Prostate gland (tissue), 2 donors: Measurements from ENCODE around the gene AURKA. TPM values are rescaled to one million over a fixed set of nuclear protein-coding genes. Genes with fewer than 3 reads are reported as not detected.

ENCODE experiments used
- DNase-seq: peaks from one replicate; pipeline ENCODE4 v3.0.0-alpha.2; 2019; ENCODE audit warnings: low spot score
- H3K27ac ChIP-seq, 2 donors: fragments of 200-600 bp; sonication (generic); 2 replicates each; pipeline ENCODE4 v1.5.1; 2017 to 2019
- H3K27me3 ChIP-seq: fragments of 200-600 bp; sonication (generic); replicated peaks from 2 replicates; pipeline ENCODE4 v1.5.1; 2019; ENCODE audit not compliant: insufficient read depth
- H3K36me3 ChIP-seq, 2 donors: fragments of 200-600 bp; sonication (generic); 1 replicate in 1 of 2; 2 replicates in 1 of 2; pipeline versions ENCODE4 v1.5.1 to v1.8.1; 2017 to 2019
- H3K4me1 ChIP-seq: fragments of 200-600 bp; sonication (generic); replicated peaks from 2 replicates; pipeline ENCODE4 v1.5.1; 2019
- H3K4me3 ChIP-seq, 2 donors: fragments of 200-600 bp; sonication (generic); 2 replicates each; pipeline ENCODE4 v1.5.1; 2017 to 2019
- H3K9me3 ChIP-seq: fragments of 200-600 bp; sonication (generic); 2 replicates; pipeline ENCODE4 v1.5.1; 2017
- POLR2A ChIP-seq: fragments of 450-650 bp; IDR thresholded peaks from one replicate; pipeline ENCODE4 v1.6.1; 2016; ENCODE audit warnings: antibody characterized with exemption, mild to moderate bottlenecking
- POLR2AphosphoS5 ChIP-seq: sonication (generic); formaldehyde crosslinking; IDR thresholded peaks from one replicate; pipeline ENCODE4 v1.6.1; 2017; ENCODE audit warnings: antibody characterized with exemption
- WGBS: methylation state at CpG from one replicate; pipeline ENCODE4 v1.1.5; 2018; 5-methylcytosine and 5-hydroxymethylcytosine counted together
- intact Hi-C: fragments of 100-400 bp; cut with DNase I; formaldehyde crosslinking; loops from one replicate; pipeline ENCODE4 v1.14.2; 2022
- total RNA-seq, 2 donors: library from RNA; depleted of rRNA; stranded (reverse); fragments of >200 nt; gene quantifications; one replicate each; pipeline ENCODE4 v1.1.0, GENCODE V29; 2016
- TF ChIP-seq, protein P1 (sequence below), 4 experiments: fragments of 200-600 bp in 2 of 4; fragments of 450-650 bp in 2 of 4; sonication (generic) in 2 of 4; IDR thresholded peaks; 1 replicate in 3 of 4; 2 replicates in 1 of 4; pipeline ENCODE4 v1.5.1; 2016 to 2019; ENCODE audit warnings: antibody characterized with exemption in 4 of 4, mild to moderate bottlenecking in 2 of 4, moderate library complexity in 2 of 4

The AURKA gene
- total RNA-seq, 2 donors from 2014 or later: 2.6 to 9.9 TPM

DNA sequence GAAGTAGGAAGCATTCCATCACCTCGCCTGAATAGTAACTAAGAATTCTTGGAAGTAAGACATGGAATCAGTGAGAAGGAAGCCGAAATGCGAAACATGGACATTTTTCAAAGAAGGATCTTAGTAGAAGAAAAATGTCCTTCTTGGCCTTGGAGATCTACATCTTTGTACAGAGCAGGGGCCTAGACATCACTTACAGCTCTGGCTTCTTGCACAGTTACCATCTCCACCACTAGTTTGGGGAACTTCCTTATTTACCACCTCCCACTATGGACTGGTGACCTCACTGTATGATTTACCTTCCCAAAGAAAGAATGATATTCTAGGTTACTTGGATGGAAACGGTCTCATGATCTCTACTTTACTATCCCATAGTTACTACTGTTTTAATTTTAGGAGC, 35.8 kb upstream of the AURKA start:
- no peaks in the 10 kb centered on the region for H3K36me3 ChIP-seq
- DNase-seq: no peak

DNA sequence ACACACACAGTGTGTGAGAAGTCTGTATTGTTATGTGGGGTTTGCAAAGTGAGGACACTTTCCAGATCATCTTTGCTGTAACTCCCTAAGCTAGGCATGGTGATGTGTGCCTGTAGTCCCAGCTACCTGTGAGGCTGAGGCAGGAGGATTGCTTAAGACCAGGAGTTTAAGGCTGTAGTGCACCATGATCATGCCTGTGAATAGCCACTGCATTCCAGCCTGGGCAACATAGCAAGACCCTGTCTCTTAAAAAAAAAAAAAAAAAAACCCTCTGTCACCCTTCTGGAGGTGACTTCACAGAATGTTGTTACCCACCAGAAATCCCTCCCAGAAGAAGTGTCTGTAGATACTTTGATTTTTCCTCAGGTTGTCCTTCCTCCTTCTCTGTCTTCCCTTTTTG, 34.9 kb upstream of the AURKA start:
- DNase-seq: no peak
- Histone ChIP-seq H3K9me3 (no peaks in the 10 kb centered on the region), H3K4me3 (no peak overlapping the region), H3K27me3 (no peaks in the 10 kb centered on the region), H3K36me3 (no peaks in the 10 kb centered on the region), H3K27ac (no peak overlapping the region), H3K4me1 (no peaks in the 10 kb centered on the region)
- intact Hi-C loops: no loop called here
- no peak for TF ChIP-seq POLR2A
- TF ChIP-seq POLR2AphosphoS5: no peak

More for the DNA sequence above, 35.8 kb upstream of the AURKA start:
- TF ChIP-seq POLR2AphosphoS5: no peak
- no peak for TF ChIP-seq POLR2A
- TF ChIP-seq, protein P1, sequence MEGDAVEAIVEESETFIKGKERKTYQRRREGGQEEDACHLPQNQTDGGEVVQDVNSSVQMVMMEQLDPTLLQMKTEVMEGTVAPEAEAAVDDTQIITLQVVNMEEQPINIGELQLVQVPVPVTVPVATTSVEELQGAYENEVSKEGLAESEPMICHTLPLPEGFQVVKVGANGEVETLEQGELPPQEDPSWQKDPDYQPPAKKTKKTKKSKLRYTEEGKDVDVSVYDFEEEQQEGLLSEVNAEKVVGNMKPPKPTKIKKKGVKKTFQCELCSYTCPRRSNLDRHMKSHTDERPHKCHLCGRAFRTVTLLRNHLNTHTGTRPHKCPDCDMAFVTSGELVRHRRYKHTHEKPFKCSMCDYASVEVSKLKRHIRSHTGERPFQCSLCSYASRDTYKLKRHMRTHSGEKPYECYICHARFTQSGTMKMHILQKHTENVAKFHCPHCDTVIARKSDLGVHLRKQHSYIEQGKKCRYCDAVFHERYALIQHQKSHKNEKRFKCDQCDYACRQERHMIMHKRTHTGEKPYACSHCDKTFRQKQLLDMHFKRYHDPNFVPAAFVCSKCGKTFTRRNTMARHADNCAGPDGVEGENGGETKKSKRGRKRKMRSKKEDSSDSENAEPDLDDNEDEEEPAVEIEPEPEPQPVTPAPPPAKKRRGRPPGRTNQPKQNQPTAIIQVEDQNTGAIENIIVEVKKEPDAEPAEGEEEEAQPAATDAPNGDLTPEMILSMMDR (IDR thresholded peaks at IDR 0.05): no peak
- Histone ChIP-seq H3K27ac (no peak overlapping the region), H3K4me3 (no peak overlapping the region), H3K27me3 (no peaks in the 10 kb centered on the region), H3K4me1 (no peaks in the 10 kb centered on the region), H3K9me3 (no peaks in the 10 kb centered on the region)
- intact Hi-C loops: no loop called here
- WGBS: 58% methylated on average over 4 of the region's 4 CpGs

DNA sequence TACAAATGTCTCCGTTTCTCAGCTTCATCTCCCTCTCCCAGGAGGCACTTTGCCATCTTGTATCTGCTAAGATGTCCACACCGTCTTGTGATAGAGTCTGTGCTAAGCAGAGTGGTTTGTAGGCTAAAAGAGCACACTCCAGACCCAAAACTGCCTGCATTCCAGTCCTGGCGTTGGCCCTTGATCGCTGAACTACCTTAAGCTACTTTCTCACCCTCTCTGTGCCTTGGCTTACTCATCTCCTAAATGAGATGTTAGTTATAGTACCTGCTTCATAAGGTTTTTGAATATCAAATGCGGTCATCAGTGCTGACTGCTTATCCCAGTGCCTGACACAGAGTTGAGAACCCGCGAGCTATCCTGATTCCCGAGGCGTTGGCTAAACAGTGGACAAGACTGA, 34.0 kb upstream of the AURKA start:
- Histone ChIP-seq H3K4me1 (no peaks in the 10 kb centered on the region), H3K36me3 (no peaks in the 10 kb centered on the region), H3K4me3 (no peak overlapping the region), H3K27ac (no peak overlapping the region), H3K27me3 (no peaks in the 10 kb centered on the region), H3K9me3 (no peaks in the 10 kb centered on the region)
- TF ChIP-seq, protein P1 (IDR thresholded peaks at IDR 0.05): no peak
- TF ChIP-seq POLR2AphosphoS5 (no peak), POLR2A (no peak)
- DNase-seq: no peak
- 94% methylated on average over 9 of the region's 9 CpGs for WGBS
- intact Hi-C loops: no loop called here

DNA sequence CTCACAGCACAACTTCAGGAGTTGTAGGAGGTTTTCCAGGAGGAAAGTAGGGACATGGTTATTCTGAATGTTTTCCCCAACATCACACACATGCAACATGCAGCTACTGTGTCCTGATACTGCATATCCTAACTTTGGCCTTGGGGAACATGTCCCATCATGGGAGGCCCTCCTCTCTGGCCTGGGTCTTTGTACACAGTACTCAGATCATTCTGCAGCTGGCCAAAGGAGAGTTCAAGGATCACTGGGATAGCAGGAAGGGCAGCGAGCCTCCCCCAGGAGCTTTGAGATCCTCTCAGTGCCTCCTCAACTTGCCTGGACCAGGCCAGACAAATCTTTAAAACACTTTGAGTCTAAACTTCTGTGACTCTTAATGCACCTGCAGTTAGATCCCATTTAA, 32.9 kb upstream of the AURKA start:
- Histone ChIP-seq H3K27me3 (no peaks in the 10 kb centered on the region), H3K4me3 (no peak overlapping the region), H3K9me3 (no peaks in the 10 kb centered on the region), H3K4me1 (no peaks in the 10 kb centered on the region), H3K36me3 (no peaks in the 10 kb centered on the region), H3K27ac (no peak overlapping the region)
- 88% methylated on average over 1 of the region's 1 CpG for WGBS
- TF ChIP-seq, protein P1 (IDR thresholded peaks at IDR 0.05): no peak
- no peak for TF ChIP-seq POLR2A
- TF ChIP-seq POLR2AphosphoS5: no peak
- DNase-seq: no peak
- intact Hi-C loops: no loop called here

DNA sequence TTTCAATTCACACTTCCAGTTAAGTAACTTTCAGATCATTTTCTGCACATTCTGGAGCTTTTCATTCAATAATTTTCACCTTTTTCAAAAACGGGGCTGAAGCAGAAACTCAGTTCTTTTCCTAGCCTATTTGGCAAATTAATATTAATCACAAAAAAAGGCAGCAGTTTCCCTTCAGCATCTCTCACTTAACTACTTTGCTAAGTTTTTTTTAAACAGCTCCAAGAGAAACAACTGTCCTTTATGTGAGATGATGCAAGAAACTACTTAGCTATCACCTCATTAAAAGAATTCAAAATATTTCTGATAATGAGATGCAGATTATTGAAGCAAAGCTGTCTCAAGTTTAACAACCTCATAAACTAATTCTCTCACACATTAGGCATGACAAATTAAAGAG, 31.9 kb upstream of the AURKA start:
- no peaks in the 10 kb centered on the region for H3K27me3 ChIP-seq
- no peak overlapping the region for H3K27ac ChIP-seq
- no peak for DNase-seq
- intact Hi-C loops: no loop called here
- 50% methylated on average over 1 of the region's 1 CpG for WGBS
- H3K4me1 ChIP-seq: no peaks in the 10 kb centered on the region
- no peaks in the 10 kb centered on the region for H3K9me3 ChIP-seq
- TF ChIP-seq POLR2A (no peak), POLR2AphosphoS5 (no peak)
- TF ChIP-seq, protein P1 (IDR thresholded peaks at IDR 0.05): no peak
- H3K4me3 ChIP-seq: no peak overlapping the region
- H3K36me3 ChIP-seq: no peaks in the 10 kb centered on the region
